PC-3 (cell line): ENCODE measurements around the gene TMEM212.

Experiments
- EZH2 ChIP-seq: fragments of 300-600 bp; sonication (generic); IDR thresholded peaks from one replicate; pipeline ENCODE4 v1.6.1; 2017; ENCODE audit warnings: antibody characterized with exemption, mild to moderate bottlenecking, low read length; ENCODE audit not compliant: unreplicated experiment
- TF ChIP-seq, protein P1 (sequence below): fragments of 300-600 bp; sonication (generic); conservative IDR thresholded peaks from 2 replicates; pipeline ENCODE4 v1.5.1; 2017; ENCODE audit warnings: antibody characterized with exemption, low read depth, mild to moderate bottlenecking, low read length

- TF ChIP-seq, protein P1, sequence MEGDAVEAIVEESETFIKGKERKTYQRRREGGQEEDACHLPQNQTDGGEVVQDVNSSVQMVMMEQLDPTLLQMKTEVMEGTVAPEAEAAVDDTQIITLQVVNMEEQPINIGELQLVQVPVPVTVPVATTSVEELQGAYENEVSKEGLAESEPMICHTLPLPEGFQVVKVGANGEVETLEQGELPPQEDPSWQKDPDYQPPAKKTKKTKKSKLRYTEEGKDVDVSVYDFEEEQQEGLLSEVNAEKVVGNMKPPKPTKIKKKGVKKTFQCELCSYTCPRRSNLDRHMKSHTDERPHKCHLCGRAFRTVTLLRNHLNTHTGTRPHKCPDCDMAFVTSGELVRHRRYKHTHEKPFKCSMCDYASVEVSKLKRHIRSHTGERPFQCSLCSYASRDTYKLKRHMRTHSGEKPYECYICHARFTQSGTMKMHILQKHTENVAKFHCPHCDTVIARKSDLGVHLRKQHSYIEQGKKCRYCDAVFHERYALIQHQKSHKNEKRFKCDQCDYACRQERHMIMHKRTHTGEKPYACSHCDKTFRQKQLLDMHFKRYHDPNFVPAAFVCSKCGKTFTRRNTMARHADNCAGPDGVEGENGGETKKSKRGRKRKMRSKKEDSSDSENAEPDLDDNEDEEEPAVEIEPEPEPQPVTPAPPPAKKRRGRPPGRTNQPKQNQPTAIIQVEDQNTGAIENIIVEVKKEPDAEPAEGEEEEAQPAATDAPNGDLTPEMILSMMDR: no peak
- no peak for TF ChIP-seq EZH2
Measured at GRCh38 chr3:171890398-171890797, 47.2 kb downstream of the TMEM212 start.
